SK-N-SH treated with all-trans-retinoic acid at 6 μM for 48 hours (cell line): ENCODE measurements around the gene SAMD9.

ENCODE experiments used
- OSR1 ChIP-seq: fragments of 250-450 bp; sonication (Bioruptor Pico); IDR thresholded peaks from 2 replicates; pipeline ENCODE4 v1.8.0; 2022; ENCODE audit warnings: moderate library complexity, mild to moderate bottlenecking, inconsistent platforms
- PPARA ChIP-seq: fragments of 250-450 bp; sonication (Bioruptor Pico); IDR thresholded peaks from 2 replicates; pipeline ENCODE4 v1.5.0; 2020; ENCODE audit warnings: mild to moderate bottlenecking, borderline replicate concordance
- TOX ChIP-seq: fragments of 250-450 bp; sonication (Bioruptor Pico); IDR thresholded peaks from 2 replicates; pipeline ENCODE4 v1.8.0; 2021; ENCODE audit warnings: mild to moderate bottlenecking, moderate library complexity, borderline replicate concordance
- ZNF565 ChIP-seq: fragments of 450-650 bp; formaldehyde crosslinking; conservative IDR thresholded peaks from 2 replicates; pipeline ENCODE4 v1.5.0; 2020; ENCODE audit warnings: low read depth, mild to moderate bottlenecking, moderate library complexity
- ZNF8 ChIP-seq: fragments of 450-650 bp; formaldehyde crosslinking; IDR thresholded peaks from 2 replicates; pipeline ENCODE4 v1.5.0; 2020; ENCODE audit warnings: mild to moderate bottlenecking, moderate library complexity
- TF ChIP-seq, protein P1 (sequence below): fragments of 250-450 bp; sonication (Bioruptor Pico); IDR thresholded peaks from 2 replicates; pipeline ENCODE4 v1.8.0; 2021; ENCODE audit warnings: low read depth, mild to moderate bottlenecking, moderate library complexity, borderline replicate concordance
- TF ChIP-seq, protein P2 (sequence below): fragments of 250-450 bp; sonication (Bioruptor Pico); IDR thresholded peaks from 2 replicates; pipeline ENCODE4 v1.5.1; 2020; ENCODE audit warnings: low read depth, mild to moderate bottlenecking, moderate library complexity

DNA sequence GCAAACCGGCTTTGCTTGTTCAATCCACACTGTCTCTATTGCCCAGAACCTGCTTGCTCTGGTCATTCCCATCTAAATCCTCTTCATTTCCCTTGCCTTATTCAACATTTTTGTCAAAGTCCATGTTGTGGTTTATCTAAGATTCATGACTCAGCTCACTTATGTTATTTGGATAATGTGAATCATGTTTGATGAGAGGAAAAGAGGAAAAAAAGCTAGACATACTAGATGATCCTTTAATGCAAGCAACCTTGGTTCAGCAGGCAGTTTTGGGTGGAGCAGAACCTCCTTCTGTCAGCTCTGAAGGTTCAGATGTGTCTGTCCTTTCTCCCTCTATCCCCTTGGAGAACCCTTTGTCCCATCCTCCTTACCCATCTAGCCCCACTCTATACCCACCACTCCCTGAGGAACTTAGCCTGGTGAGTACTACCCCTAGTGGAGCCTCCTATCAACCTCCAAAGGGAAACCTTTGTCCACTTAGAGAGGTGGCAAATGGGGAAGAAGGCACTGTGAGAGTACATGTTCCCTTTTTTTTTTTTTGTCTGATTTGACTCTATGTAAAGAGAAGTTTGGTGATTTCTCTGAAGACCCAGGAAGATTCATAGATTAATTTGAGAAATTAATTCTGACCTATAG, 32.5 kb upstream of the SAMD9 start:
- TF ChIP-seq ZNF565 (CRISPR knock-in tag) (no peak), ZNF8 (CRISPR knock-in tag) (no peak), OSR1 (CRISPR knock-in tag) (no peak), PPARA (CRISPR knock-in tag) (no peak), TOX (CRISPR knock-in tag) (no peak)
- TF ChIP-seq, protein P1, sequence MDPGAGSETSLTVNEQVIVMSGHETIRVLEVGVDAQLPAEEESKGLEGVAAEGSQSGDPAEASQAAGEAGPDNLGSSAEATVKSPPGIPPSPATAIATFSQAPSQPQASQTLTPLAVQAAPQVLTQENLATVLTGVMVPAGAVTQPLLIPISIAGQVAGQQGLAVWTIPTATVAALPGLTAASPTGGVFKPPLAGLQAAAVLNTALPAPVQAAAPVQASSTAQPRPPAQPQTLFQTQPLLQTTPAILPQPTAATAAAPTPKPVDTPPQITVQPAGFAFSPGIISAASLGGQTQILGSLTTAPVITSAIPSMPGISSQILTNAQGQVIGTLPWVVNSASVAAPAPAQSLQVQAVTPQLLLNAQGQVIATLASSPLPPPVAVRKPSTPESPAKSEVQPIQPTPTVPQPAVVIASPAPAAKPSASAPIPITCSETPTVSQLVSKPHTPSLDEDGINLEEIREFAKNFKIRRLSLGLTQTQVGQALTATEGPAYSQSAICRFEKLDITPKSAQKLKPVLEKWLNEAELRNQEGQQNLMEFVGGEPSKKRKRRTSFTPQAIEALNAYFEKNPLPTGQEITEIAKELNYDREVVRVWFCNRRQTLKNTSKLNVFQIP = no peak
- TF ChIP-seq, protein P2, sequence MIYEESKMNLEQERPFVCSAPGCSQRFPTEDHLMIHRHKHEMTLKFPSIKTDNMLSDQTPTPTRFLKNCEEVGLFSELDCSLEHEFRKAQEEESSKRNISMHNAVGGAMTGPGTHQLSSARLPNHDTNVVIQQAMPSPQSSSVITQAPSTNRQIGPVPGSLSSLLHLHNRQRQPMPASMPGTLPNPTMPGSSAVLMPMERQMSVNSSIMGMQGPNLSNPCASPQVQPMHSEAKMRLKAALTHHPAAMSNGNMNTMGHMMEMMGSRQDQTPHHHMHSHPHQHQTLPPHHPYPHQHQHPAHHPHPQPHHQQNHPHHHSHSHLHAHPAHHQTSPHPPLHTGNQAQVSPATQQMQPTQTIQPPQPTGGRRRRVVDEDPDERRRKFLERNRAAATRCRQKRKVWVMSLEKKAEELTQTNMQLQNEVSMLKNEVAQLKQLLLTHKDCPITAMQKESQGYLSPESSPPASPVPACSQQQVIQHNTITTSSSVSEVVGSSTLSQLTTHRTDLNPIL (CRISPR knock-in tag) = no peak
